RPMI8226 (cell line): ENCODE results near the gene FGF1.

Experiments used
- DNase-seq: peaks from one replicate; pipeline ENCODE4 v3.0.0-alpha.2; 2015

The FGF1 gene

GRCh38 chr5:142605611-142606010, 80.3 kb downstream of the FGF1 start:
- DNase-seq = no peak

- DNase-seq = no peak
Measured at GRCh38 chr5:142602720-142603245, 83.1 kb downstream of the FGF1 start.

GRCh38 chr5:142601432-142601831, 84.5 kb downstream of the FGF1 start:
- no peak for DNase-seq

GRCh38 chr5:142600611-142601358, 85.1 kb downstream of the FGF1 start:
- no peak for DNase-seq

GRCh38 chr5:142600092-142600491, 85.8 kb downstream of the FGF1 start:
- DNase-seq = no peak

- no peak for DNase-seq
Measured at GRCh38 chr5:142598338-142598700, 87.6 kb downstream of the FGF1 start.

GRCh38 chr5:142597546-142598337, 88.1 kb downstream of the FGF1 start:
- no peak for DNase-seq

GRCh38 chr5:142597025-142597424, 88.9 kb downstream of the FGF1 start:
- no peak for DNase-seq

- DNase-seq = no peak
Measured at GRCh38 chr5:142592365-142592764, 93.5 kb downstream of the FGF1 start.

- no peak for DNase-seq
Measured at GRCh38 chr5:142590451-142591231, 95.2 kb downstream of the FGF1 start.

- no peak for DNase-seq
Measured at GRCh38 chr5:142589720-142590119, 96.2 kb downstream of the FGF1 start.

GRCh38 chr5:142587354-142587965, 98.4 kb downstream of the FGF1 start:
- peak; percentile 54 for DNase-seq

GRCh38 chr5:142586552-142586951, 99.3 kb downstream of the FGF1 start:
- no peak for DNase-seq

- no peak for DNase-seq
Measured at GRCh38 chr5:142585451-142585850, 100.4 kb downstream of the FGF1 start.

- no peak for DNase-seq
Measured at GRCh38 chr5:142584891-142585290, 101.0 kb downstream of the FGF1 start.

GRCh38 chr5:142578161-142578830, 107.6 kb downstream of the FGF1 start:
- DNase-seq = no peak

- DNase-seq = no peak
Measured at GRCh38 chr5:142576804-142577203, 109.1 kb downstream of the FGF1 start.

GRCh38 chr5:142576303-142576702, 109.6 kb downstream of the FGF1 start:
- no peak for DNase-seq

GRCh38 chr5:142572006-142572405, 113.9 kb downstream of the FGF1 start:
- DNase-seq = no peak

GRCh38 chr5:142571371-142571770, 114.5 kb downstream of the FGF1 start:
- no peak for DNase-seq

GRCh38 chr5:142569905-142570304, 116.0 kb downstream of the FGF1 start:
- no peak for DNase-seq

- no peak for DNase-seq
Measured at GRCh38 chr5:142568996-142569335, 116.9 kb downstream of the FGF1 start.
